HCT116 (cell line): ENCODE data around the gene ASCL5. TPM values are rescaled to one million over a fixed set of nuclear protein-coding genes. Genes with fewer than 3 reads are reported as not detected.

Experiments
- ATAC-seq: fragments of 200-7000 bp; cut with Tn5 transposase; 2 replicates; pipeline ENCODE4 v1.9.1; 2020; ENCODE audit warnings: mild to moderate bottlenecking, moderate library complexity
- BruUV-seq: library from RNA; stranded (reverse); fragments of 400-500 nt; replicated peaks from 2 replicates; lab custom pipeline; 2021; lab: Mats Ljungman, UMichigan
- CTCF ChIA-PET: fragments of 300-600 bp; sonication (Branson Sonifier 250); formaldehyde crosslinking; loops from one replicate; lab custom pipeline; 2021; ENCODE audit warnings: antibody characterized with exemption; lab: Charles Lee
- POLR2A ChIA-PET: fragments of 300-600, 350-600 bp; sonication (Branson Sonifier 250); formaldehyde crosslinking; loops from one replicate; lab custom pipeline; 2021; ENCODE audit warnings: antibody characterized with exemption; lab: Charles Lee
- RAD21 ChIA-PET, 2 experiments: fragments of 300-600 bp; sonication (Branson Sonifier 250); formaldehyde crosslinking; loops; one replicate each; lab custom pipeline; 2023; ENCODE audit warnings: low total read pairs in 2 of 2; ENCODE audit not compliant: uncharacterized antibody in 2 of 2, unreplicated experiment in 2 of 2, low non-redundant PET in 1 of 2; lab: Charles Lee
- DNase-seq: peaks from one replicate; pipeline ENCODE4 v3.0.0-alpha.2; 2010; ENCODE audit warnings: low read depth, low spot score
- H2AFZ ChIP-seq: fragments of 200-600 bp; shearing (Covaris generic), sonication (generic); 2 replicates; pipeline ENCODE4 v1.6.1; 2017; ENCODE audit warnings: low read depth, mixed run types, mixed read lengths, antibody characterized with exemption, low read length; ENCODE audit not compliant: poor library complexity, severe bottlenecking
- H3K27ac ChIP-seq: 2 replicates; pipeline ENCODE4 v1.5.1; 2012; ENCODE audit warnings: low read depth, low read length
- H3K27me3 ChIP-seq: fragments of 200-600 bp; sonication (generic); 2 replicates; pipeline ENCODE4 v1.6.1; 2016; ENCODE audit warnings: mixed run types, low read length, mixed read lengths; ENCODE audit not compliant: insufficient read depth
- H3K36me3 ChIP-seq, 2 experiments: fragments of 200-500 bp in 1 of 2; fragments of 200-600 bp in 1 of 2; sonication (Bioruptor generic) in 1 of 2; sonication (generic) in 1 of 2; 2 replicates each; pipeline versions ENCODE4 v1.5.1 to v1.6.1; 2014 to 2016; ENCODE audit warnings: low read length in 2 of 2, inconsistent platforms in 1 of 2, mixed read lengths in 1 of 2, mixed run types in 1 of 2; ENCODE audit not compliant: insufficient read depth in 2 of 2, control insufficient read depth in 1 of 2
- H3K4me1 ChIP-seq, 2 experiments: fragments of 200-600 bp in 1 of 2; sonication (generic) in 1 of 2; 2 replicates each; pipeline versions ENCODE4 v1.5.1 to v1.6.1; 2012 to 2017; ENCODE audit warnings: low read length in 2 of 2, inconsistent platforms in 1 of 2, mild to moderate bottlenecking in 1 of 2, mixed read lengths in 1 of 2, mixed run types in 1 of 2, moderate library complexity in 1 of 2; ENCODE audit not compliant: insufficient read depth in 2 of 2, control insufficient read depth in 1 of 2
- H3K4me2 ChIP-seq: fragments of 200-600 bp; sonication (generic); 2 replicates; pipeline ENCODE4 v1.6.1; 2017; ENCODE audit warnings: mixed run types, low read length, mixed read lengths
- H3K4me3 ChIP-seq, 2 experiments: fragments of 200-600 bp in 1 of 2; sonication (generic) in 1 of 2; replicated peaks in 1 of 2; 2 replicates each; pipeline ENCODE4 v1.5.1; 2011 to 2016; ENCODE audit warnings: low read length in 2 of 2, control low read depth in 1 of 2, low read depth in 1 of 2, mild to moderate bottlenecking in 1 of 2, mixed read lengths in 1 of 2, mixed run types in 1 of 2
- H3K79me2 ChIP-seq: fragments of 200-600 bp; sonication (generic); 2 replicates; pipeline ENCODE4 v1.6.1; 2017; ENCODE audit warnings: mild to moderate bottlenecking, mixed run types, low read length, moderate library complexity, mixed read lengths; ENCODE audit not compliant: insufficient read depth
- H3K9ac ChIP-seq: fragments of 200-600 bp; sonication (generic); 2 replicates; pipeline ENCODE4 v1.6.1; 2016; ENCODE audit warnings: low read length, mixed read lengths
- H3K9me2 ChIP-seq: fragments of 200-600 bp; sonication (generic), shearing (Covaris generic); 2 replicates; pipeline ENCODE4 v1.6.1; 2017; ENCODE audit warnings: mixed run types, mild to moderate bottlenecking, moderate library complexity; ENCODE audit not compliant: insufficient read depth
- H3K9me3 ChIP-seq, 2 experiments: fragments of 200-500 bp in 1 of 2; fragments of 200-600 bp in 1 of 2; sonication (Bioruptor generic) in 1 of 2; sonication (generic) in 1 of 2; 2 replicates each; pipeline ENCODE4 v1.6.1; 2014 to 2017; ENCODE audit warnings: low read length in 2 of 2, mixed read lengths in 2 of 2, inconsistent platforms in 1 of 2, low read depth in 1 of 2, mild to moderate bottlenecking in 1 of 2, mixed run types in 1 of 2, moderate library complexity in 1 of 2; ENCODE audit not compliant: control insufficient read depth in 1 of 2, insufficient read depth in 1 of 2
- H4K20me1 ChIP-seq: fragments of 200-600 bp; sonication (generic), shearing (Covaris generic); 2 replicates; pipeline ENCODE4 v1.6.1; 2017; ENCODE audit warnings: mixed run types, mild to moderate bottlenecking, moderate library complexity; ENCODE audit not compliant: insufficient read depth
- CBX3 ChIP-seq: IDR thresholded peaks from 2 replicates; pipeline ENCODE4 v1.6.1; 2012; ENCODE audit warnings: low read depth
- EGR1 ChIP-seq: IDR thresholded peaks from 2 replicates; pipeline ENCODE4 v1.6.1; 2012; ENCODE audit warnings: low read depth
- EZH2phosphoT487 ChIP-seq: fragments of 200-600 bp; IDR thresholded peaks from 2 replicates; pipeline ENCODE4 v1.6.1; 2018; ENCODE audit warnings: antibody characterized with exemption, borderline replicate concordance
- FOSL1 ChIP-seq: IDR thresholded peaks from 2 replicates; pipeline ENCODE4 v1.6.1; 2012; ENCODE audit warnings: low read depth
- JUND ChIP-seq: IDR thresholded peaks from 2 replicates; pipeline ENCODE4 v1.6.1; 2012
- MAX ChIP-seq: IDR thresholded peaks from 2 replicates; pipeline ENCODE4 v1.6.1; 2012
- POLR2A ChIP-seq: IDR thresholded peaks from 2 replicates; pipeline ENCODE4 v1.7.0; 2011; ENCODE audit warnings: borderline replicate concordance; ENCODE audit not compliant: insufficient read depth, insufficient read length; ENCODE audit errors: extremely low read depth
- POLR2AphosphoS5 ChIP-seq: IDR thresholded peaks from 2 replicates; pipeline ENCODE4 v1.6.1; 2011; ENCODE audit warnings: mild to moderate bottlenecking, low read depth, low read length, moderate library complexity
- SIN3A ChIP-seq: IDR thresholded peaks from 2 replicates; pipeline ENCODE4 v1.6.1; 2012; ENCODE audit warnings: low read depth
- SP1 ChIP-seq: IDR thresholded peaks from 2 replicates; pipeline ENCODE4 v1.6.1; 2012; ENCODE audit warnings: low read depth
- SRF ChIP-seq: IDR thresholded peaks from 2 replicates; pipeline ENCODE4 v1.6.1; 2012; ENCODE audit warnings: low read depth
- TCF7L2 ChIP-seq: IDR thresholded peaks from 2 replicates; pipeline ENCODE4 v1.7.0; 2011; ENCODE audit warnings: borderline replicate concordance, inconsistent platforms; ENCODE audit not compliant: insufficient read depth, insufficient read length; ENCODE audit errors: extremely low read depth
- YY1 ChIP-seq: IDR thresholded peaks from 2 replicates; pipeline ENCODE4 v1.6.1; 2011; ENCODE audit warnings: low read length, low read depth, moderate library complexity, mild to moderate bottlenecking; ENCODE audit not compliant: insufficient replicate concordance; ENCODE audit errors: extremely low read depth
- ZBTB33 ChIP-seq: IDR thresholded peaks from 2 replicates; pipeline ENCODE4 v1.6.1; 2011; ENCODE audit warnings: mild to moderate bottlenecking, low read length, moderate library complexity; ENCODE audit not compliant: insufficient replicate concordance; ENCODE audit errors: extremely low read depth
- ZFX ChIP-seq: fragments of 450-650 bp; IDR thresholded peaks from 2 replicates; pipeline ENCODE4 v1.6.1; 2017
- intact Hi-C: fragments of 100-400 bp; cut with micrococcal nuclease; formaldehyde crosslinking; loops from 2 replicates; pipeline ENCODE4 v1.10.0; 2022
- total RNA-seq: library from RNA; stranded (reverse); gene quantifications from one replicate; pipeline ENCODE4 v1.2.1, GENCODE V29; 2021; ENCODE audit not compliant: unreplicated experiment
- TF ChIP-seq, protein P1 (sequence below), 3 experiments: fragments of 200-600 bp in 1 of 3; sonication (generic) in 1 of 3; IDR thresholded peaks in 2 of 3; conservative IDR thresholded peaks in 1 of 3; 2 replicates each; pipeline ENCODE4 v1.5.1; 2012 to 2017; ENCODE audit warnings: low read depth in 2 of 3, low read length in 2 of 3, antibody characterized with exemption in 1 of 3, borderline replicate concordance in 1 of 3, control low read depth in 1 of 3, mild to moderate bottlenecking in 1 of 3, mixed read lengths in 1 of 3, mixed run types in 1 of 3, moderate library complexity in 1 of 3; ENCODE audit not compliant: insufficient read depth in 1 of 3
- TF ChIP-seq, protein P2 (sequence below): IDR thresholded peaks from 2 replicates; pipeline ENCODE4 v1.6.1; 2012; ENCODE audit warnings: low read depth
- TF ChIP-seq, protein P3 (sequence below): IDR thresholded peaks from 2 replicates; pipeline ENCODE4 v1.6.1; 2012

Gene ASCL5
- total RNA-seq, 1 experiment from 2014 or later, result 0.15 TPM

GRCh38 chr1:201142849-201143725 is 16.1 kb upstream of the ASCL5 start:
- intact Hi-C loops, result no loop called here
- Histone ChIP-seq H3K36me3 (peaks cover 29 to 41% of the 10 kb centered on the region in 2 experiments), H3K4me3 (no peak overlapping the region), H3K4me2 (no peak overlapping the region), H3K9me3 (no peaks in the 10 kb centered on the region), H3K4me1 (no peaks in the 10 kb centered on the region), H3K79me2 (no peaks in the 10 kb centered on the region), H2AFZ (no peak overlapping the region), H3K27ac (no peak overlapping the region), H3K9me2 (no peaks in the 10 kb centered on the region), H3K27me3 (no peaks in the 10 kb centered on the region), H4K20me1 (no peaks in the 10 kb centered on the region), H3K9ac (no peak overlapping the region)
- DNase-seq (no peak), ATAC-seq (no peak)
- POLR2A ChIA-PET, result no interaction called here
- BruUV-seq, result no TSS peak
- CTCF ChIA-PET, result no interaction called here
- TF ChIP-seq YY1 (no peak), SP1 (no peak), FOSL1 (no peak), POLR2A (no peak), POLR2AphosphoS5 (no peak), MAX (no peak), ZFX (no peak), EGR1 (no peak), ZBTB33 (no peak), SRF (no peak), SIN3A (no peak), JUND (no peak), TCF7L2 (no peak), EZH2phosphoT487 (no peak), CBX3 (no peak)
- TF ChIP-seq, protein P1, sequence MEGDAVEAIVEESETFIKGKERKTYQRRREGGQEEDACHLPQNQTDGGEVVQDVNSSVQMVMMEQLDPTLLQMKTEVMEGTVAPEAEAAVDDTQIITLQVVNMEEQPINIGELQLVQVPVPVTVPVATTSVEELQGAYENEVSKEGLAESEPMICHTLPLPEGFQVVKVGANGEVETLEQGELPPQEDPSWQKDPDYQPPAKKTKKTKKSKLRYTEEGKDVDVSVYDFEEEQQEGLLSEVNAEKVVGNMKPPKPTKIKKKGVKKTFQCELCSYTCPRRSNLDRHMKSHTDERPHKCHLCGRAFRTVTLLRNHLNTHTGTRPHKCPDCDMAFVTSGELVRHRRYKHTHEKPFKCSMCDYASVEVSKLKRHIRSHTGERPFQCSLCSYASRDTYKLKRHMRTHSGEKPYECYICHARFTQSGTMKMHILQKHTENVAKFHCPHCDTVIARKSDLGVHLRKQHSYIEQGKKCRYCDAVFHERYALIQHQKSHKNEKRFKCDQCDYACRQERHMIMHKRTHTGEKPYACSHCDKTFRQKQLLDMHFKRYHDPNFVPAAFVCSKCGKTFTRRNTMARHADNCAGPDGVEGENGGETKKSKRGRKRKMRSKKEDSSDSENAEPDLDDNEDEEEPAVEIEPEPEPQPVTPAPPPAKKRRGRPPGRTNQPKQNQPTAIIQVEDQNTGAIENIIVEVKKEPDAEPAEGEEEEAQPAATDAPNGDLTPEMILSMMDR (IDR thresholded peaks at IDR 0.05 in 2 of 3, conservative IDR thresholded peaks at IDR 0.05 in 1 of 3; ENCODE audit: borderline replicate concordance in 1 of 3, insufficient read depth in 1 of 3, low read depth in 2 of 3, low read length in 2 of 3), result no peak
- TF ChIP-seq, protein P2, sequence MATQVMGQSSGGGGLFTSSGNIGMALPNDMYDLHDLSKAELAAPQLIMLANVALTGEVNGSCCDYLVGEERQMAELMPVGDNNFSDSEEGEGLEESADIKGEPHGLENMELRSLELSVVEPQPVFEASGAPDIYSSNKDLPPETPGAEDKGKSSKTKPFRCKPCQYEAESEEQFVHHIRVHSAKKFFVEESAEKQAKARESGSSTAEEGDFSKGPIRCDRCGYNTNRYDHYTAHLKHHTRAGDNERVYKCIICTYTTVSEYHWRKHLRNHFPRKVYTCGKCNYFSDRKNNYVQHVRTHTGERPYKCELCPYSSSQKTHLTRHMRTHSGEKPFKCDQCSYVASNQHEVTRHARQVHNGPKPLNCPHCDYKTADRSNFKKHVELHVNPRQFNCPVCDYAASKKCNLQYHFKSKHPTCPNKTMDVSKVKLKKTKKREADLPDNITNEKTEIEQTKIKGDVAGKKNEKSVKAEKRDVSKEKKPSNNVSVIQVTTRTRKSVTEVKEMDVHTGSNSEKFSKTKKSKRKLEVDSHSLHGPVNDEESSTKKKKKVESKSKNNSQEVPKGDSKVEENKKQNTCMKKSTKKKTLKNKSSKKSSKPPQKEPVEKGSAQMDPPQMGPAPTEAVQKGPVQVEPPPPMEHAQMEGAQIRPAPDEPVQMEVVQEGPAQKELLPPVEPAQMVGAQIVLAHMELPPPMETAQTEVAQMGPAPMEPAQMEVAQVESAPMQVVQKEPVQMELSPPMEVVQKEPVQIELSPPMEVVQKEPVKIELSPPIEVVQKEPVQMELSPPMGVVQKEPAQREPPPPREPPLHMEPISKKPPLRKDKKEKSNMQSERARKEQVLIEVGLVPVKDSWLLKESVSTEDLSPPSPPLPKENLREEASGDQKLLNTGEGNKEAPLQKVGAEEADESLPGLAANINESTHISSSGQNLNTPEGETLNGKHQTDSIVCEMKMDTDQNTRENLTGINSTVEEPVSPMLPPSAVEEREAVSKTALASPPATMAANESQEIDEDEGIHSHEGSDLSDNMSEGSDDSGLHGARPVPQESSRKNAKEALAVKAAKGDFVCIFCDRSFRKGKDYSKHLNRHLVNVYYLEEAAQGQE, result no peak
- TF ChIP-seq, protein P3, sequence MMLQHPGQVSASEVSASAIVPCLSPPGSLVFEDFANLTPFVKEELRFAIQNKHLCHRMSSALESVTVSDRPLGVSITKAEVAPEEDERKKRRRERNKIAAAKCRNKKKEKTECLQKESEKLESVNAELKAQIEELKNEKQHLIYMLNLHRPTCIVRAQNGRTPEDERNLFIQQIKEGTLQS, result no peak
- RAD21 ChIA-PET, result no interaction called here
